Choroid plexus epithelial cell (primary cell): ENCODE data around the gene ZNF101.
"Not testable (repeated sequence)": the region's sequence is repeated elsewhere in the genome, so short reads cannot be mapped to it uniquely, and the experiment has no call there.

Experiments
- DNase-seq: peaks from one replicate; pipeline ENCODE4 v3.0.0-alpha.2; 2010; ENCODE audit warnings: low read depth
- H3K4me3 ChIP-seq: 2 replicates; pipeline ENCODE4 v1.5.1; 2011; ENCODE audit warnings: low read depth, mild to moderate bottlenecking, control low read depth, low read length, moderate library complexity
- TF ChIP-seq, protein P1 (sequence below): conservative IDR thresholded peaks from 2 replicates; pipeline ENCODE4 v1.5.1; 2011; ENCODE audit warnings: low read depth, mild to moderate bottlenecking, control low read depth, inconsistent platforms, low read length, moderate library complexity

Gene ZNF101

DNA sequence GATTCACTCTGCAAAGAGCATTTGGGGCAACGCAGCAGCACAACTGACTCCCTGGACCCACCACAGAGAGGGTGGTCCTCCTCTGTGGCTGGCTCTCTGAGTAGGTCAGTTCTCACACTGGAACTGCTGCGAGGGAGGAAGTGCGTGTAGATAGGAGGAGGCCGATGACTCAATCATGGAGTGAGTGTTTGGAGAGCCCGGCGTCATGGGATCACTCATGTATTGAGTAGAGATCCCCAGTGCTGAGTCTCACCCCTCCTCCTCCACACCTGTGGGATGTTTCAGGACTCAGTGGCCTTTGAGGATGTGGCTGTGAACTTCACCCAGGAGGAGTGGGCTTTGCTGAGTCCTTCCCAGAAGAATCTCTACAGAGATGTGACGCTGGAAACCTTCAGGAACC lies 8.9 kb downstream of the ZNF101 start:
- DNase-seq = no peak
- no peak overlapping the region for H3K4me3 ChIP-seq
- TF ChIP-seq, protein P1, sequence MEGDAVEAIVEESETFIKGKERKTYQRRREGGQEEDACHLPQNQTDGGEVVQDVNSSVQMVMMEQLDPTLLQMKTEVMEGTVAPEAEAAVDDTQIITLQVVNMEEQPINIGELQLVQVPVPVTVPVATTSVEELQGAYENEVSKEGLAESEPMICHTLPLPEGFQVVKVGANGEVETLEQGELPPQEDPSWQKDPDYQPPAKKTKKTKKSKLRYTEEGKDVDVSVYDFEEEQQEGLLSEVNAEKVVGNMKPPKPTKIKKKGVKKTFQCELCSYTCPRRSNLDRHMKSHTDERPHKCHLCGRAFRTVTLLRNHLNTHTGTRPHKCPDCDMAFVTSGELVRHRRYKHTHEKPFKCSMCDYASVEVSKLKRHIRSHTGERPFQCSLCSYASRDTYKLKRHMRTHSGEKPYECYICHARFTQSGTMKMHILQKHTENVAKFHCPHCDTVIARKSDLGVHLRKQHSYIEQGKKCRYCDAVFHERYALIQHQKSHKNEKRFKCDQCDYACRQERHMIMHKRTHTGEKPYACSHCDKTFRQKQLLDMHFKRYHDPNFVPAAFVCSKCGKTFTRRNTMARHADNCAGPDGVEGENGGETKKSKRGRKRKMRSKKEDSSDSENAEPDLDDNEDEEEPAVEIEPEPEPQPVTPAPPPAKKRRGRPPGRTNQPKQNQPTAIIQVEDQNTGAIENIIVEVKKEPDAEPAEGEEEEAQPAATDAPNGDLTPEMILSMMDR = no peak

- TF ChIP-seq, protein P1 = no peak
- no peak overlapping the region for H3K4me3 ChIP-seq
- DNase-seq = no peak
These were observed 10.8 kb downstream of the ZNF101 start for GRCh38 chr19:19679176-19680073.

- not testable (repeated sequence) for DNase-seq, H3K4me3 ChIP-seq
These were observed 17.5 kb downstream of the ZNF101 start for GRCh38 chr19:19686119-19686518.

- no peak for DNase-seq
- TF ChIP-seq, protein P1 = no peak
- no peak overlapping the region for H3K4me3 ChIP-seq
These were observed 17.9 kb downstream of the ZNF101 start for GRCh38 chr19:19686580-19686979.

DNA sequence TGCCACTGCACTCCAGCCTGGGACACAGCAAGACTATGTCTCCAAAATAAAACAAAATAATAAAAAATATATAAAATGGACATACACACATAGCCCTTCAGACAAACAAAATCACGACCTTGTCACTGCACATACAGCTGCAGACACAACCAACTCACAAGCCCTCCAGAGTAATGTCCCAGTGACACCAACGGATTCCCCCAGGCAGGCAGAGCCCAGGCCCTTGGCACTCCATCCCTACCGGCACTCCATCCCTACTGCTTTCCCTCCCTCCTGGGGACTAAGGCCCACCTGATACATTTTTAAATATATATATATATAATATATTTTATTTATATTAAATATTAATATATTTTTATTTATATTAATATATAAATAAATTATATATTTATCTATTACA lies 18.5 kb downstream of the ZNF101 start:
- TF ChIP-seq, protein P1 = no peak
- no peak overlapping the region for H3K4me3 ChIP-seq
- DNase-seq = no peak

- not testable (repeated sequence) for H3K4me3 ChIP-seq, DNase-seq
These were observed 20.4 kb downstream of the ZNF101 start for GRCh38 chr19:19689023-19689422.

- DNase-seq = no peak
- H3K4me3 ChIP-seq = no peak overlapping the region
- TF ChIP-seq, protein P1 = no peak
These were observed 23.0 kb downstream of the ZNF101 start for GRCh38 chr19:19691683-19692082.

DNA sequence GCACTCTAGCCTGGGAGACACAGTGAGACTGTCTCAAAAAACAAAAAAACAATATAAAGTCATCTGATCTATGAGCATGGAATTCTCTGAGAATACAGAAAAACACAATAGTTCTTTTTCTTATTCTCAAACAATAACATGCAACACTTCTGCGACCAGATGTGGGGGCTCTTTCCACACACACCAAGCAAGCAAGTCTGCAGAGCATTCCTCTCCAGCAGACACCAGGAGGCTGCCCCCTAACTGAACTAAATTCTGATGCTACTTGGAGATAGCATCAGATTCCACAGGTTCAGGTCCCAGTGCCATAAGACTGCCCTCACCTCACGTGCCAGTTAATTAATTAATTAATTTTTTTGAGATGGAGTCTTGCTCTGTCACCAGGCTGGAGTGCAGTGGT lies 27.7 kb downstream of the ZNF101 start:
- no peak for DNase-seq
- H3K4me3 ChIP-seq = no peak overlapping the region
- TF ChIP-seq, protein P1 = no peak
